PC-9 (cell line): ENCODE data around the gene DNAJC5. TPM values are rescaled to one million over a fixed set of nuclear protein-coding genes. Genes with fewer than 3 reads are reported as not detected.

Experiments used
- BruUV-seq: library from RNA; stranded (reverse); fragments of 400-500 nt; replicated peaks from 2 replicates; lab custom pipeline; 2021; lab: Mats Ljungman, UMichigan
- CTCF ChIA-PET: fragments of 300-600 bp; sonication (Branson Sonifier 250); formaldehyde crosslinking; loops from one replicate; lab custom pipeline; 2022; ENCODE audit warnings: antibody characterized with exemption; lab: Charles Lee
- POLR2A ChIA-PET: fragments of 300-600 bp; sonication (Branson Sonifier 250); formaldehyde crosslinking; loops from one replicate; lab custom pipeline; 2022; ENCODE audit warnings: antibody characterized with exemption; ENCODE audit not compliant: unreplicated experiment; lab: Charles Lee
- DNase-seq, 2 experiments: peaks; one replicate each; pipeline versions ENCODE4 v3.0.0 to v3.0.0-alpha.2; 2015 to 2022; ENCODE audit warnings: mixed read lengths in 1 of 2
- H2AFZ ChIP-seq: fragments of 200-600 bp; sonication (generic); 2 replicates; pipeline ENCODE4 v1.8.1; 2017; ENCODE audit warnings: antibody characterized with exemption
- H3F3A ChIP-seq: fragments of 200-600 bp; sonication (generic); 2 replicates; pipeline ENCODE4 v1.8.1; 2017; ENCODE audit warnings: antibody characterized with exemption, mild to moderate bottlenecking, low read depth; ENCODE audit not compliant: insufficient read depth
- H3K27ac ChIP-seq: fragments of 200-600 bp; sonication (generic); 2 replicates; pipeline ENCODE4 v1.6.1; 2016; ENCODE audit warnings: mixed run types
- H3K27me3 ChIP-seq: fragments of 200-600 bp; sonication (generic); 2 replicates; pipeline ENCODE4 v1.6.1; 2016; ENCODE audit warnings: low read depth, mixed run types; ENCODE audit not compliant: insufficient read depth
- H3K36me3 ChIP-seq: fragments of 200-600 bp; sonication (generic); 2 replicates; pipeline ENCODE4 v1.6.1; 2016; ENCODE audit warnings: low read depth, mixed run types
- H3K4me1 ChIP-seq: fragments of 200-600 bp; sonication (generic); replicated peaks from 2 replicates; pipeline ENCODE4 v1.6.1; 2016; ENCODE audit warnings: mixed run types; ENCODE audit not compliant: insufficient read depth
- H3K4me2 ChIP-seq: fragments of 200-600 bp; sonication (generic); 2 replicates; pipeline ENCODE4 v1.6.1; 2017; ENCODE audit warnings: mixed run types
- H3K4me3 ChIP-seq: fragments of 200-600 bp; sonication (generic); 2 replicates; pipeline ENCODE4 v1.6.1; 2016; ENCODE audit warnings: mixed run types
- H3K79me2 ChIP-seq: fragments of 200-600 bp; sonication (generic); 2 replicates; pipeline ENCODE4 v1.6.1; 2017; ENCODE audit warnings: low read depth, mixed run types
- H3K9me2 ChIP-seq: fragments of 200-600 bp; sonication (generic); 2 replicates; pipeline ENCODE4 v1.8.1; 2017; ENCODE audit warnings: mild to moderate bottlenecking; ENCODE audit not compliant: insufficient read depth
- H3K9me3 ChIP-seq: fragments of 200-600 bp; sonication (generic); 2 replicates; pipeline ENCODE4 v1.8.1; 2016; ENCODE audit warnings: low read depth; ENCODE audit not compliant: insufficient read depth
- H4K20me1 ChIP-seq: fragments of 200-600 bp; sonication (generic); 2 replicates; pipeline ENCODE4 v1.8.1; 2017; ENCODE audit not compliant: insufficient read depth
- CTCF ChIP-seq: fragments of 200-600 bp; sonication (generic); conservative IDR thresholded peaks from 2 replicates; pipeline ENCODE4 v1.6.1; 2017; ENCODE audit warnings: mixed run types, antibody characterized with exemption, mild to moderate bottlenecking, moderate library complexity
- EZH2 ChIP-seq: fragments of 200-600 bp; sonication (generic); IDR thresholded peaks from 2 replicates; pipeline ENCODE4 v1.8.0; 2017; ENCODE audit warnings: antibody characterized with exemption, low read depth
- intact Hi-C: fragments of 100-400 bp; cut with micrococcal nuclease; formaldehyde crosslinking; loops from one replicate; pipeline ENCODE4 v1.10.0; 2022; ENCODE audit not compliant: unreplicated experiment
- total RNA-seq: library from RNA; stranded (reverse); gene quantifications from 2 replicates; pipeline ENCODE4 v1.2.3, GENCODE V29; 2021

The DNAJC5 gene
- total RNA-seq, 1 experiment from 2014 or later, result 48.1 TPM

- CTCF ChIA-PET, result no interaction called here
These were observed 66.9 kb downstream of the DNAJC5 start for GRCh38 chr20:63961664-63962425.

GRCh38 chr20:63962426-63963347 is 67.8 kb downstream of the DNAJC5 start:
- H3K4me1 ChIP-seq, result peaks cover 8% of the 10 kb centered on the region; the same call in 1 of the 2 replicates
- intact Hi-C loops, result no loop called here
- H3K4me2 ChIP-seq, result no peak overlapping the region
- no TSS peak for BruUV-seq
- TF ChIP-seq CTCF, result no peak
- no peak for TF ChIP-seq EZH2
- no peak for DNase-seq
- POLR2A ChIA-PET, result no interaction called here
- no peak overlapping the region for H3K27ac ChIP-seq
- no peaks in the 10 kb centered on the region for H4K20me1 ChIP-seq
- peaks cover 14% of the 10 kb centered on the region; the same call in 1 of the 2 replicates for H3F3A ChIP-seq
- no peak overlapping the region for H3K4me3 ChIP-seq
- H3K36me3 ChIP-seq, result peaks cover 11% of the 10 kb centered on the region; the same call in 1 of the 2 replicates
- peaks cover 4% of the 10 kb centered on the region for H3K79me2 ChIP-seq
- H3K9me3 ChIP-seq, result no peaks in the 10 kb centered on the region
- no peak overlapping the region for H2AFZ ChIP-seq
- CTCF ChIA-PET, result no interaction called here
- no peaks in the 10 kb centered on the region for H3K27me3 ChIP-seq
- no peaks in the 10 kb centered on the region for H3K9me2 ChIP-seq

More at GRCh38 chr20:63961664-63962425, 66.9 kb downstream of the DNAJC5 start:
- BruUV-seq, result no TSS peak
- Histone ChIP-seq H2AFZ (no peak overlapping the region), H3K27ac (no peak overlapping the region), H3K79me2 (no peaks in the 10 kb centered on the region), H3K4me2 (no peak overlapping the region), H3F3A (peaks cover 14% of the 10 kb centered on the region; the same call in 1 of the 2 replicates), H4K20me1 (no peaks in the 10 kb centered on the region), H3K4me1 (peaks cover 12% of the 10 kb centered on the region; the same call in 1 of the 2 replicates), H3K4me3 (no peak overlapping the region), H3K27me3 (no peaks in the 10 kb centered on the region), H3K9me2 (no peaks in the 10 kb centered on the region), H3K36me3 (peaks cover 10% of the 10 kb centered on the region; the same call in 1 of the 2 replicates), H3K9me3 (no peaks in the 10 kb centered on the region)
- intact Hi-C loops, result no loop called here
- POLR2A ChIA-PET, result no interaction called here
- no peak for TF ChIP-seq CTCF
- TF ChIP-seq EZH2, result no peak
- DNase-seq, result no peak

- ChIA-PET CTCF (no interaction called here), POLR2A (no interaction called here)
- no peaks in the 10 kb centered on the region for H4K20me1 ChIP-seq
- H3K4me1 ChIP-seq, result peaks cover 4% of the 10 kb centered on the region; the same call in 1 of the 2 replicates
- intact Hi-C loops, result no loop called here
- no peak for DNase-seq
- no peak overlapping the region for H2AFZ ChIP-seq
- BruUV-seq, result no TSS peak
- peaks cover 11% of the 10 kb centered on the region; the same call in 1 of the 2 replicates for H3K36me3 ChIP-seq
- no peaks in the 10 kb centered on the region for H3K9me2 ChIP-seq
- no peak overlapping the region for H3K27ac ChIP-seq
- peaks cover 10% of the 10 kb centered on the region for H3K79me2 ChIP-seq
- no peak overlapping the region for H3K4me2 ChIP-seq
- no peaks in the 10 kb centered on the region for H3K9me3 ChIP-seq
- H3K27me3 ChIP-seq, result no peaks in the 10 kb centered on the region
- TF ChIP-seq EZH2 (no peak), CTCF (no peak)
- H3K4me3 ChIP-seq, result no peak overlapping the region
- H3F3A ChIP-seq, result peaks cover 8% of the 10 kb centered on the region; the same call in 1 of the 2 replicates
These were observed 68.4 kb downstream of the DNAJC5 start for GRCh38 chr20:63963348-63963741.
